Body of pancreas (tissue), 4 donors: ENCODE measurements around the gene SLC26A4.

Source experiments
- CTCF ChIP-seq, 7 experiments: fragments of 450-650 bp in 4 of 7; fragments of 200-600 bp in 3 of 7; sonication (generic) in 3 of 7; IDR thresholded peaks; one replicate each; pipeline ENCODE4 v1.5.1; 2016 to 2019; ENCODE audit warnings: antibody characterized with exemption in 7 of 7
- POLR2A ChIP-seq, 3 donors: fragments of 450-650 bp; IDR thresholded peaks; one replicate each; pipeline ENCODE4 v1.6.1; 2016; ENCODE audit warnings: antibody characterized with exemption in 3 of 3, mild to moderate bottlenecking in 2 of 3

- TF ChIP-seq CTCF (IDR thresholded peaks at IDR 0.05) (no peak), POLR2A (IDR thresholded peaks at IDR 0.05) (no peak)
These were observed 8.0 kb upstream of the SLC26A4 start for GRCh38 chr7:107652642-107653041.
